Astrocyte of the cerebellum (primary cell): ENCODE data around the gene AIFM1.

ENCODE experiments used
- DNase-seq: peaks from one replicate; pipeline ENCODE4 v3.0.0-alpha.2; 2011; ENCODE audit warnings: low read depth
- H3K4me3 ChIP-seq: 2 replicates; pipeline ENCODE4 v1.5.1; 2011; ENCODE audit warnings: mild to moderate bottlenecking, low read depth, low read length, moderate library complexity
- CTCF ChIP-seq: IDR thresholded peaks from 2 replicates; pipeline ENCODE4 v1.5.1; 2012; ENCODE audit warnings: low read length, low read depth, moderate library complexity, mild to moderate bottlenecking; ENCODE audit errors: missing control alignments
- in situ Hi-C: cut with HindIII; loops from 2 replicates; pipeline ENCODE4 v1.10.0; 2017; ENCODE audit warnings: low sequenced_read_pairs

AIFM1 gene

GRCh38 chrX:130145123-130145522 lies 20.5 kb downstream of the AIFM1 start:
- no peak overlapping the region for H3K4me3 ChIP-seq
- no peak for DNase-seq
- TF ChIP-seq CTCF, result no peak
- in situ Hi-C loops, result no loop called here

DNA sequence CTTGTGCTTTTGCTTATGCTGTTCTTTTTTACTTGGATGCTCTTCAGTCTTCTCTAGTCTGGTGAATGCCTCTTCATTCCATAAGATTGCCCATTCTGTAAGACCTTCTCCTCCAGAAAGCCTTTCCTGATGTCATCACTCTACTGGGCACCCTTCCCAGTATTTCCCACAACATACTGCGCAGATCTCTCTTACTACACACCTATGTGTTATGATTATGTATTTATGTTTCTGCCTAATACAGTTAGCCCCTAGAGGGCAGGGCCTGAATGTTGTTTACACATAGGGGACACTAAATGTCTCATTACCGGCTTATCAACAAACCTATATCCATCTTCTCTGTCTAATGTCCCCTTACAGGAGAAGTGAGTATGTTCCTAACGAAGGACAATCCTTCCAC lies 21.1 kb downstream of the AIFM1 start:
- H3K4me3 ChIP-seq, result no peak overlapping the region
- DNase-seq, result no peak
- in situ Hi-C loops, result no loop called here
- TF ChIP-seq CTCF, result no peak

DNA sequence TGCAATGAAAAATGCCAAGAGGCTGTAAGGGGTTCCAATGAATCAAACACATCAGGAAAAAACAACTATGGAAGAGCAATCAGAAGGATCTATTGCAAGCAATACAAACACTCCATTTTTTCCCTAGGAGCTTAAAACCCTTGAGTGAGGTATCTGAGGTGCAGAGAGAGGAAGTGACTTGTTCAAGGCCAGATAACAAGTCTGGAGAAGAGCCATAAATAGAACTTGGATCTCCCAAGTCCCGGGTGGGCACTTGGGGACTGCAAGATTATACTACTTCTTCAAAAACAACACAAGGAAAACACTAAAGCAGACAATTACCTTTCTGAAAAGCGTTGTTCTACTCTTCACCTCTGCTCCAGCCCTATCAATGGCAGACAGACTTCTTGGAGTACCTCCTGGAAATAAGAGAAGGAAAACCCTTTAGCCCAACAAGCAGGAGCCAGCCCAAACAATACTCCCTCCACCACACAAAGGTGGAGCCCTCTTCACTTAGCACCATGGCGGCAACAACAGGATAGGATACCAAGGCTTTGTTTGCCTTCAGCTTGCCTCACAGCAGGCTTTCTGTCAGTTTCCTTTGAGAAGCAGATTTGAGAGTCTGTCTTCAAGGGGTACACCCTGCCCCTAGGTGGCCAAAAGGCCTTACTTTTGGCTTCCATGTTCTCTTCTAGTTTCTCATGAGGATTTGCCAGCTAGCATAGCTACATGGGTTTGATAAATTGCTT lies 26.0 kb downstream of the AIFM1 start:
- no peak overlapping the region for H3K4me3 ChIP-seq
- DNase-seq, result no peak
- in situ Hi-C loops, result no loop called here
- no peak for TF ChIP-seq CTCF

- no peak overlapping the region for H3K4me3 ChIP-seq
- in situ Hi-C loops, result no loop called here
- DNase-seq, result no peak
- no peak for TF ChIP-seq CTCF
Observed at GRCh38 chrX:130136961-130137360, 28.7 kb downstream of the AIFM1 start.

DNA sequence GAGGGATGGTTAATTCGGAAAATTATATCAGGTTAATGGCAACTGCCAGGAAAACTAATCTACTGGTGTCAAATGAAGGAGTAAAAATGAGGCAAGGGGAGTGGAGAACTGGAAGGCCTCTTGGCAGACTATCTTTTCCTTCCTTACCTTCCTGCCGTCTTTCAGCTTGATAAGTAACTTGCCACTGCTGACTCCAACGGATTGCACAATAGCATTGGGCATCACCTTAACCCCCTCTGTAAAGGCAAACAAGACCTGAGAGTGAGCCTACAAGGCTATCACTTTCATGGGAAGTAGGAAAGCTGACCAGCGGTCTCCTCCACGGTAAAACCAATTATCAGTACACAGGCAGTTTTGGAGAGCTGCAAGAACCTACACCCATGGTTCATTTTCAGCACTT lies 29.1 kb downstream of the AIFM1 start:
- DNase-seq, result no peak
- in situ Hi-C loops, result no loop called here
- no peak for TF ChIP-seq CTCF
- no peak overlapping the region for H3K4me3 ChIP-seq

DNA sequence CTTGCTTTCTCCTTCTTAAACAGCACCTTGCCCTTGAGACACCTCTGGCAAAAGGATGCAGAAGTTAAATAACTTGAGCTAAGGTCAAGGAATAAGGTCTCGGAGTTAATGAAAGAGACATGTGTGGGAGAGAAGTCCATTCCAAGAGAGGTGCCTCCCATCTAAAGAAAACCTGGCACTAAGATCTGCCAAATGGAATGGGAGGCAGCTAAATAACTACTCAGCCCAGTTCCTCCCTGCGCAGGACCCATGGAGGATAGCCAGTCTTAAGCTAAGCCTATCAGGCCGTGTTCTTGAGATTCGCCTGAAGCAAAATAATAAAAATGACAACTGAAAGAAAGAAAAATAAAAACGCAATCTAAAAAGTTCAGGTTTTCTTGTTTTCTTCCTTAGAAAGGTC lies 34.7 kb downstream of the AIFM1 start:
- no peak for DNase-seq
- in situ Hi-C loops, result no loop called here
- H3K4me3 ChIP-seq, result no peak overlapping the region
- TF ChIP-seq CTCF, result no peak
